Neuronal stem cell (in vitro differentiated cells): Measurements from ENCODE around the gene CWC27.
A peak's percentile ranks its signal among the peaks of the same experiment; 100 is the strongest.

Experiments used
- DNase-seq: peaks from one replicate; pipeline ENCODE4 v3.0.0-alpha.2; 2013; ENCODE audit warnings: low spot score
- H2AFZ ChIP-seq: one replicate; pipeline ENCODE4 v1.6.1; 2013; ENCODE audit warnings: mild to moderate bottlenecking, low read length, inconsistent platforms
- H2AK5ac ChIP-seq: 2 replicates; pipeline ENCODE4 v1.6.1; 2013; ENCODE audit warnings: low read depth, mild to moderate bottlenecking, inconsistent platforms, low read length, moderate library complexity, mixed read lengths
- H2BK120ac ChIP-seq: 2 replicates; pipeline ENCODE4 v1.6.1; 2013; ENCODE audit warnings: low read depth, mild to moderate bottlenecking, inconsistent platforms, low read length, moderate library complexity, mixed read lengths
- H2BK12ac ChIP-seq: one replicate; pipeline ENCODE4 v1.6.1; 2013; ENCODE audit warnings: low read length, inconsistent platforms
- H2BK15ac ChIP-seq: 2 replicates; pipeline ENCODE4 v1.6.1; 2013; ENCODE audit warnings: mild to moderate bottlenecking, low read length, inconsistent platforms, mixed read lengths
- H2BK5ac ChIP-seq: one replicate; pipeline ENCODE4 v1.6.1; 2013; ENCODE audit warnings: inconsistent platforms, mild to moderate bottlenecking, low read length, moderate library complexity
- H3K14ac ChIP-seq: one replicate; pipeline ENCODE4 v1.6.1; 2013; ENCODE audit warnings: low read length, inconsistent platforms
- H3K18ac ChIP-seq: 2 replicates; pipeline ENCODE4 v1.6.1; 2013; ENCODE audit warnings: low read length, inconsistent platforms
- H3K23ac ChIP-seq: 2 replicates; pipeline ENCODE4 v1.6.1; 2013; ENCODE audit warnings: low read depth, mild to moderate bottlenecking, mixed read lengths, low read length, inconsistent platforms; ENCODE audit not compliant: poor library complexity
- H3K27ac ChIP-seq: replicated peaks from 3 replicates; pipeline ENCODE4 v1.5.1; 2013; ENCODE audit warnings: low read length, inconsistent platforms
- H3K27me3 ChIP-seq, 3 experiments: 2 replicates each; pipeline ENCODE4 v1.6.1; 2013; ENCODE audit warnings: low read length in 3 of 3, mild to moderate bottlenecking in 2 of 3, inconsistent platforms in 1 of 3, low read depth in 1 of 3, mixed read lengths in 1 of 3, moderate library complexity in 1 of 3; ENCODE audit not compliant: control insufficient read depth in 3 of 3, insufficient read depth in 3 of 3
- H3K36me3 ChIP-seq, 2 donors: replicated peaks in 1 of 2; 2 replicates each; pipeline ENCODE4 v1.6.1; 2013; ENCODE audit warnings: low read length in 2 of 2; ENCODE audit not compliant: control insufficient read depth in 2 of 2, insufficient read depth in 2 of 2
- H3K4ac ChIP-seq: 2 replicates; pipeline ENCODE4 v1.6.1; 2013; ENCODE audit warnings: inconsistent platforms, mild to moderate bottlenecking, low read length, moderate library complexity
- H3K4me1 ChIP-seq, 2 donors: 1 replicate in 1 of 2; 2 replicates in 1 of 2; pipeline ENCODE4 v1.6.1; 2013; ENCODE audit warnings: low read length in 2 of 2, low read depth in 1 of 2; ENCODE audit not compliant: control insufficient read depth in 2 of 2, insufficient read depth in 1 of 2
- H3K4me2 ChIP-seq: one replicate; pipeline ENCODE4 v1.6.1; 2013; ENCODE audit warnings: mild to moderate bottlenecking, low read length, inconsistent platforms; ENCODE audit not compliant: insufficient read depth, poor library complexity, severe bottlenecking
- H3K4me3 ChIP-seq, 2 donors: 2 replicates each; pipeline ENCODE4 v1.5.1; 2013; ENCODE audit warnings: low read length in 2 of 2, mild to moderate bottlenecking in 2 of 2, inconsistent platforms in 1 of 2, moderate library complexity in 1 of 2
- H3K79me1 ChIP-seq: one replicate; pipeline ENCODE4 v1.6.1; 2013; ENCODE audit warnings: low read depth, mild to moderate bottlenecking, inconsistent platforms, low read length, moderate library complexity
- H3K9ac ChIP-seq: one replicate; pipeline ENCODE4 v1.6.1; 2013; ENCODE audit warnings: mild to moderate bottlenecking, low read depth, low read length, inconsistent platforms; ENCODE audit not compliant: poor library complexity
- H3K9me3 ChIP-seq, 2 donors: replicated peaks in 1 of 2; 2 replicates each; pipeline versions ENCODE3 to v1.6.1; 2013; ENCODE audit warnings: low read length in 2 of 2, mild to moderate bottlenecking in 2 of 2, inconsistent platforms in 1 of 2, low read depth in 1 of 2, mixed read lengths in 1 of 2, moderate library complexity in 1 of 2; ENCODE audit not compliant: control insufficient read depth in 2 of 2, insufficient read depth in 1 of 2
- H4K8ac ChIP-seq: one replicate; pipeline ENCODE4 v1.6.1; 2013; ENCODE audit warnings: low read depth, mild to moderate bottlenecking, inconsistent platforms, low read length, moderate library complexity
- H4K91ac ChIP-seq: one replicate; pipeline ENCODE4 v1.6.1; 2013; ENCODE audit warnings: low read length, low read depth, mild to moderate bottlenecking, inconsistent platforms; ENCODE audit not compliant: poor library complexity
- WGBS, 2 donors: extraction: QIAGEN DNeasy Blood & Tissue Kit; methylation state at CpG; one replicate each; pipeline ENCODE4 v1.1.7; 2013; ENCODE audit warnings: missing lambda C conversion rate in 2 of 2, mixed read lengths in 1 of 2; ENCODE audit not compliant: insufficient read length in 2 of 2, insufficient replicate concordance in 1 of 2; ENCODE audit errors: extremely low coverage in 2 of 2; 5-methylcytosine and 5-hydroxymethylcytosine counted together

Gene CWC27

GRCh38 chr5:64763948-64764503 is 4.7 kb upstream of the CWC27 start:
- no peak overlapping the region for H4K8ac ChIP-seq
- DNase-seq = no peak
- peak overlapping the region; percentile 5 for H3K27ac ChIP-seq
- H3K4me3 ChIP-seq = no peak overlapping the region
- no peak overlapping the region for H3K14ac ChIP-seq
- no CpG with 5 or more reads among the region's 4 CpGs for WGBS, 2 donors
- H3K18ac ChIP-seq = no peak overlapping the region
- H3K27me3 ChIP-seq = no peaks in the 10 kb centered on the region
- H3K9ac ChIP-seq = no peak overlapping the region
- H2BK15ac ChIP-seq = no peak overlapping the region
- H2BK120ac ChIP-seq = no peak overlapping the region
- H3K36me3 ChIP-seq = peaks cover 6 to 48% of the 10 kb centered on the region in 2 donors
- H2AK5ac ChIP-seq = no peak overlapping the region
- H4K91ac ChIP-seq = no peak overlapping the region
- no peaks in the 10 kb centered on the region for H3K9me3 ChIP-seq
- H2BK5ac ChIP-seq = no peak overlapping the region
- no peak overlapping the region for H3K4ac ChIP-seq
- H2AFZ ChIP-seq = no peak overlapping the region
- H3K23ac ChIP-seq = no peak overlapping the region
- H3K4me1 ChIP-seq = peaks cover 16 to 27% of the 10 kb centered on the region in 2 donors
- H2BK12ac ChIP-seq = no peak overlapping the region
- H3K79me1 ChIP-seq = peaks cover 2% of the 10 kb centered on the region
- no peak overlapping the region for H3K4me2 ChIP-seq

GRCh38 chr5:64765804-64766504 is 2.8 kb upstream of the CWC27 start:
- H4K91ac ChIP-seq = no peak overlapping the region
- H3K27ac ChIP-seq = no peak overlapping the region
- H3K14ac ChIP-seq = no peak overlapping the region
- H4K8ac ChIP-seq = no peak overlapping the region
- H3K79me1 ChIP-seq = peaks cover 2% of the 10 kb centered on the region
- no peak overlapping the region for H3K4me3 ChIP-seq
- no peak for DNase-seq
- H3K9ac ChIP-seq = no peak overlapping the region
- H3K4me1 ChIP-seq = peaks cover 14 to 16% of the 10 kb centered on the region in 2 donors
- no peak overlapping the region for H3K4me2 ChIP-seq
- WGBS, 2 donors = no CpG with 5 or more reads among the region's 2 CpGs
- H2AFZ ChIP-seq = no peak overlapping the region
- no peak overlapping the region for H2AK5ac ChIP-seq
- no peaks in the 10 kb centered on the region for H3K9me3 ChIP-seq
- no peak overlapping the region for H3K18ac ChIP-seq
- H3K36me3 ChIP-seq = peaks cover 6 to 48% of the 10 kb centered on the region in 2 donors
- no peak overlapping the region for H2BK5ac ChIP-seq
- H3K23ac ChIP-seq = no peak overlapping the region
- no peaks in the 10 kb centered on the region for H3K27me3 ChIP-seq
- no peak overlapping the region for H2BK120ac ChIP-seq
- H2BK12ac ChIP-seq = no peak overlapping the region
- H3K4ac ChIP-seq = no peak overlapping the region
- no peak overlapping the region for H2BK15ac ChIP-seq

GRCh38 chr5:64766941-64767340 is 1.8 kb upstream of the CWC27 start:
- no peak overlapping the region for H3K14ac ChIP-seq
- H3K9me3 ChIP-seq = no peaks in the 10 kb centered on the region
- peak overlapping the region in 1 of 2 donors; percentile 81 for H3K4me3 ChIP-seq
- H2BK12ac ChIP-seq = no peak overlapping the region
- H3K4me2 ChIP-seq = peak overlapping the region; percentile 71
- H3K79me1 ChIP-seq = peaks cover 2% of the 10 kb centered on the region
- H3K18ac ChIP-seq = no peak overlapping the region
- H3K4ac ChIP-seq = no peak overlapping the region
- no peak overlapping the region for H2BK15ac ChIP-seq
- H3K27me3 ChIP-seq = no peaks in the 10 kb centered on the region
- 100% methylated on average over 2 of the region's 2 CpGs for WGBS, 2 donors
- H3K27ac ChIP-seq = no peak overlapping the region
- peaks cover 10 to 12% of the 10 kb centered on the region in 2 donors for H3K4me1 ChIP-seq
- no peak for DNase-seq
- no peak overlapping the region for H3K23ac ChIP-seq
- H3K9ac ChIP-seq = no peak overlapping the region
- H2BK5ac ChIP-seq = no peak overlapping the region
- no peak overlapping the region for H4K91ac ChIP-seq
- no peak overlapping the region for H2BK120ac ChIP-seq
- no peak overlapping the region for H4K8ac ChIP-seq
- H2AK5ac ChIP-seq = no peak overlapping the region
- H3K36me3 ChIP-seq = peaks cover 6 to 40% of the 10 kb centered on the region in 2 donors
- no peak overlapping the region for H2AFZ ChIP-seq

- Histone ChIP-seq H3K4ac (no peak overlapping the region), H4K8ac (no peak overlapping the region), H3K27me3 (no peaks in the 10 kb centered on the region), H2BK120ac (no peak overlapping the region), H3K9me3 (no peaks in the 10 kb centered on the region), H2BK12ac (no peak overlapping the region), H2AFZ (peak overlapping the region; percentile 91), H3K4me3 (peak overlapping the region; percentile 81 to 90), H3K9ac (peak overlapping the region; percentile 53), H3K4me2 (peak overlapping the region; percentile 46), H3K23ac (no peak overlapping the region), H3K27ac (peak overlapping the region; percentile 85), H2BK5ac (no peak overlapping the region), H2BK15ac (no peak overlapping the region), H3K14ac (no peak overlapping the region), H2AK5ac (no peak overlapping the region), H4K91ac (no peak overlapping the region), H3K36me3 (peaks cover 6 to 38% of the 10 kb centered on the region in 2 donors), H3K4me1 (peaks cover 10 to 12% of the 10 kb centered on the region in 2 donors), H3K79me1 (peaks cover 2% of the 10 kb centered on the region), H3K18ac (no peak overlapping the region)
- WGBS, 2 donors = no CpG with 5 or more reads among the region's 10 CpGs
- DNase-seq = no peak
Observed at GRCh38 chr5:64767959-64768357, 772 bp upstream of the CWC27 start.
